IMR-90 (cell line): ENCODE data around the gene CAMSAP3.

Source experiments
- CEBPB ChIP-seq: IDR thresholded peaks from 2 replicates; pipeline ENCODE4 v1.6.1; 2012; ENCODE audit warnings: low read depth, low read length, improper control_type of control experiment
- MXI1 ChIP-seq: IDR thresholded peaks from 2 replicates; pipeline ENCODE4 v1.6.1; 2012; ENCODE audit warnings: low read depth, mild to moderate bottlenecking, low read length, moderate library complexity, borderline replicate concordance
- NFE2L2 ChIP-seq: fragments of 150-350 bp; IDR thresholded peaks from 2 replicates; pipeline ENCODE4 v1.6.1; 2016; ENCODE audit warnings: low read depth, mild to moderate bottlenecking, low read length
- POLR2A ChIP-seq: IDR thresholded peaks from 2 replicates; pipeline ENCODE4 v1.6.1; 2012; ENCODE audit warnings: mild to moderate bottlenecking, low read depth, low read length
- RCOR1 ChIP-seq: IDR thresholded peaks from 2 replicates; pipeline ENCODE4 v1.6.1; 2012; ENCODE audit warnings: mild to moderate bottlenecking, low read length, improper control_type of control experiment; ENCODE audit not compliant: insufficient replicate concordance
- RFX5 ChIP-seq: IDR thresholded peaks from 2 replicates; pipeline ENCODE4 v1.8.0; 2012; ENCODE audit warnings: low read depth, mild to moderate bottlenecking, low read length, moderate library complexity
- SMC3 ChIP-seq: fragments of 150-350 bp; IDR thresholded peaks from 2 replicates; pipeline ENCODE4 v1.6.1; 2016; ENCODE audit warnings: low read depth, mild to moderate bottlenecking, antibody characterized with exemption, low read length, moderate library complexity
- TF ChIP-seq, protein P1 (sequence below): conservative IDR thresholded peaks from 2 replicates; pipeline ENCODE4 v1.5.1; 2012; ENCODE audit warnings: mild to moderate bottlenecking, low read depth, low read length, improper control_type of control experiment

DNA sequence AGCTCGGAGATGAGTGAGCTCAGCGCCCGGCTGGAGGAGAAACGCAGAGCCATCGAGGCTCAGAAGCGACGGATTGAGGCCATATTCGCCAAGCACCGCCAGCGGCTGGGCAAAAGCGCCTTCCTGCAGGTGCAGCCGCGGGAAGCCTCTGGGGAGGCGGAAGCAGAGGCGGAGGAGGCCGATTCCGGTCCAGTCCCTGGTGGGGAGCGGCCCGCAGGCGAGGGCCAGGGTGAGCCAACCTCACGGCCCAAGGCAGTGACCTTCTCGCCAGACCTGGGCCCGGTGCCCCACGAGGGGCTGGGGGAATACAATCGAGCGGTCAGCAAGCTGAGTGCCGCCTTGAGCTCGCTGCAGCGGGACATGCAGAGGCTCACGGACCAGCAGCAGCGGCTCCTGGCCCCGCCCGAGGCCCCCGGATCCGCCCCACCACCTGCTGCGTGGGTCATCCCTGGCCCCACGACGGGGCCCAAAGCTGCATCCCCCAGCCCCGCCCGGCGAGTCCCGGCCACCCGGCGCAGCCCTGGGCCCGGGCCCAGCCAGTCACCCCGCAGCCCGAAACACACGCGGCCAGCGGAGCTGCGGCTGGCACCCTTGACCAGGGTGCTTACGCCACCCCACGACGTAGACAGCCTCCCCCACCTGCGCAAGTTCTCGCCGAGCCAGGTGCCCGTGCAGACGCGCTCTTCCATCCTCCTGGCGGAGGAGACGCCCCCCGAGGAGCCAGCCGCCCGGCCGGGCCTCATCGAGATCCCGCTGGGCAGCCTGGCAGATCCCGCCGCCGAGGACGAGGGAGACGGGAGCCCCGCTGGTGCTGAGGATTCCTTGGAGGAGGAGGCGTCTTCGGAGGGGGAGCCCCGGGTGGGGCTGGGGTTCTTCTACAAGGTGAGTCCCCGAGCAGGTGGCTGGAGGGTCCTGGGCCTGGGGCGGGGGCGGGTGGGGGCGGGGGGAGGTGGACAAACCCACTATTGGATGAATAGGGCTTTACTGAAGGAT lies 16.9 kb downstream of the CAMSAP3 start:
- TF ChIP-seq NFE2L2 = no peak
- no peak for TF ChIP-seq RCOR1
- TF ChIP-seq, protein P1, sequence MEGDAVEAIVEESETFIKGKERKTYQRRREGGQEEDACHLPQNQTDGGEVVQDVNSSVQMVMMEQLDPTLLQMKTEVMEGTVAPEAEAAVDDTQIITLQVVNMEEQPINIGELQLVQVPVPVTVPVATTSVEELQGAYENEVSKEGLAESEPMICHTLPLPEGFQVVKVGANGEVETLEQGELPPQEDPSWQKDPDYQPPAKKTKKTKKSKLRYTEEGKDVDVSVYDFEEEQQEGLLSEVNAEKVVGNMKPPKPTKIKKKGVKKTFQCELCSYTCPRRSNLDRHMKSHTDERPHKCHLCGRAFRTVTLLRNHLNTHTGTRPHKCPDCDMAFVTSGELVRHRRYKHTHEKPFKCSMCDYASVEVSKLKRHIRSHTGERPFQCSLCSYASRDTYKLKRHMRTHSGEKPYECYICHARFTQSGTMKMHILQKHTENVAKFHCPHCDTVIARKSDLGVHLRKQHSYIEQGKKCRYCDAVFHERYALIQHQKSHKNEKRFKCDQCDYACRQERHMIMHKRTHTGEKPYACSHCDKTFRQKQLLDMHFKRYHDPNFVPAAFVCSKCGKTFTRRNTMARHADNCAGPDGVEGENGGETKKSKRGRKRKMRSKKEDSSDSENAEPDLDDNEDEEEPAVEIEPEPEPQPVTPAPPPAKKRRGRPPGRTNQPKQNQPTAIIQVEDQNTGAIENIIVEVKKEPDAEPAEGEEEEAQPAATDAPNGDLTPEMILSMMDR = no peak
- TF ChIP-seq MXI1 = no peak
- no peak for TF ChIP-seq CEBPB
- no peak for TF ChIP-seq SMC3
- no peak for TF ChIP-seq POLR2A
- TF ChIP-seq RFX5 = no peak
